ENCODE results near the gene FAM9B.

FAM9B gene

DNA sequence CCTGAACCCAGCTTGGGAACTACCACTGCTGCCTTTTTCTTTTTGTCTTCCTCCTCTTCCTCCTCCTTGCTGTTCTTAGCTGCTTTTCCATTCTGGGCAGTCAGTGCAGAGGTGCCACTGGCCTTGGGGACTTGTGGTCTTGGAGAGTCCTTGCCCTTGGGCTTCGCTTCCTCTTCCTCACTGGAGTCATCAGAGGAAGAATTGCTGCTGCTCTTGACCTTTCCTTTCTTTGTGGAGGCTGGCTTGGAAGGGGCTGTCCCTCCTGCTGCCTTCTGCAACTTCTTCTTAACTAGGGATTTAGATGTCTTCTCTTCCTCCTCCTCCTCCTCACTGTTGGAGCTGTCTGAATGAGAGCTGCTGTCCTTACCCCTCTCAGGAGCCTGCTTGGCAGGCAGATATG, 53.2 kb downstream of the FAM9B start:
- DNase-seq (ENCODE audit: low read depth): no peak
